Hepatocyte (in vitro differentiated cells): ENCODE results near the gene AGAP2.

Experiments used
- EZH2 ChIP-seq: fragments of 200-600 bp; sonication (generic); IDR thresholded peaks from 2 replicates; pipeline ENCODE4 v1.6.1; 2016; ENCODE audit warnings: antibody characterized with exemption, mild to moderate bottlenecking, borderline replicate concordance
- EZH2phosphoT487 ChIP-seq: fragments of 200-600 bp; sonication (generic); IDR thresholded peaks from one replicate; pipeline ENCODE4 v1.6.1; 2018; ENCODE audit warnings: antibody characterized with exemption, mild to moderate bottlenecking, low read depth, moderate library complexity; ENCODE audit not compliant: unreplicated experiment, severe bottlenecking
- TF ChIP-seq, protein P1 (sequence below): fragments of 200-600 bp; sonication (generic); IDR thresholded peaks from 2 replicates; pipeline ENCODE4 v1.5.1; 2016; ENCODE audit warnings: antibody characterized with exemption, mild to moderate bottlenecking; ENCODE audit not compliant: poor library complexity

GRCh38 chr12:57719777-57720605 lies 18.6 kb downstream of the AGAP2 start:
- TF ChIP-seq EZH2 (no peak), EZH2phosphoT487 (no peak)
- TF ChIP-seq, protein P1, sequence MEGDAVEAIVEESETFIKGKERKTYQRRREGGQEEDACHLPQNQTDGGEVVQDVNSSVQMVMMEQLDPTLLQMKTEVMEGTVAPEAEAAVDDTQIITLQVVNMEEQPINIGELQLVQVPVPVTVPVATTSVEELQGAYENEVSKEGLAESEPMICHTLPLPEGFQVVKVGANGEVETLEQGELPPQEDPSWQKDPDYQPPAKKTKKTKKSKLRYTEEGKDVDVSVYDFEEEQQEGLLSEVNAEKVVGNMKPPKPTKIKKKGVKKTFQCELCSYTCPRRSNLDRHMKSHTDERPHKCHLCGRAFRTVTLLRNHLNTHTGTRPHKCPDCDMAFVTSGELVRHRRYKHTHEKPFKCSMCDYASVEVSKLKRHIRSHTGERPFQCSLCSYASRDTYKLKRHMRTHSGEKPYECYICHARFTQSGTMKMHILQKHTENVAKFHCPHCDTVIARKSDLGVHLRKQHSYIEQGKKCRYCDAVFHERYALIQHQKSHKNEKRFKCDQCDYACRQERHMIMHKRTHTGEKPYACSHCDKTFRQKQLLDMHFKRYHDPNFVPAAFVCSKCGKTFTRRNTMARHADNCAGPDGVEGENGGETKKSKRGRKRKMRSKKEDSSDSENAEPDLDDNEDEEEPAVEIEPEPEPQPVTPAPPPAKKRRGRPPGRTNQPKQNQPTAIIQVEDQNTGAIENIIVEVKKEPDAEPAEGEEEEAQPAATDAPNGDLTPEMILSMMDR, result no peak
